HCT116 (cell line): ENCODE data around the gene ACHE. TPM values are rescaled to one million over a fixed set of nuclear protein-coding genes. Genes with fewer than 3 reads are reported as not detected.
"Not testable (repeated sequence)": the region's sequence is repeated elsewhere in the genome, so short reads cannot be mapped to it uniquely, and the experiment has no call there.

Experiments used
- ATAC-seq: fragments of 200-7000 bp; cut with Tn5 transposase; 2 replicates; pipeline ENCODE4 v1.9.1; 2020; ENCODE audit warnings: mild to moderate bottlenecking, moderate library complexity
- BruUV-seq: library from RNA; stranded (reverse); fragments of 400-500 nt; replicated peaks from 2 replicates; lab custom pipeline; 2021; lab: Mats Ljungman, UMichigan
- CTCF ChIA-PET: fragments of 300-600 bp; sonication (Branson Sonifier 250); formaldehyde crosslinking; loops from one replicate; lab custom pipeline; 2021; ENCODE audit warnings: antibody characterized with exemption; lab: Charles Lee
- POLR2A ChIA-PET: fragments of 300-600, 350-600 bp; sonication (Branson Sonifier 250); formaldehyde crosslinking; loops from one replicate; lab custom pipeline; 2021; ENCODE audit warnings: antibody characterized with exemption; lab: Charles Lee
- RAD21 ChIA-PET, 2 experiments: fragments of 300-600 bp; sonication (Branson Sonifier 250); formaldehyde crosslinking; loops; one replicate each; lab custom pipeline; 2023; ENCODE audit warnings: low total read pairs in 2 of 2; ENCODE audit not compliant: uncharacterized antibody in 2 of 2, unreplicated experiment in 2 of 2, low non-redundant PET in 1 of 2; lab: Charles Lee
- DNase-seq: peaks from one replicate; pipeline ENCODE4 v3.0.0-alpha.2; 2010; ENCODE audit warnings: low read depth, low spot score
- H2AFZ ChIP-seq: fragments of 200-600 bp; shearing (Covaris generic), sonication (generic); 2 replicates; pipeline ENCODE4 v1.6.1; 2017; ENCODE audit warnings: low read depth, mixed run types, mixed read lengths, antibody characterized with exemption, low read length; ENCODE audit not compliant: poor library complexity, severe bottlenecking
- H3K27ac ChIP-seq: 2 replicates; pipeline ENCODE4 v1.5.1; 2012; ENCODE audit warnings: low read depth, low read length
- H3K27me3 ChIP-seq: fragments of 200-600 bp; sonication (generic); 2 replicates; pipeline ENCODE4 v1.6.1; 2016; ENCODE audit warnings: mixed run types, low read length, mixed read lengths; ENCODE audit not compliant: insufficient read depth
- H3K36me3 ChIP-seq, 2 experiments: fragments of 200-500 bp in 1 of 2; fragments of 200-600 bp in 1 of 2; sonication (Bioruptor generic) in 1 of 2; sonication (generic) in 1 of 2; 2 replicates each; pipeline versions ENCODE4 v1.5.1 to v1.6.1; 2014 to 2016; ENCODE audit warnings: low read length in 2 of 2, inconsistent platforms in 1 of 2, mixed read lengths in 1 of 2, mixed run types in 1 of 2; ENCODE audit not compliant: insufficient read depth in 2 of 2, control insufficient read depth in 1 of 2
- H3K4me1 ChIP-seq, 2 experiments: fragments of 200-600 bp in 1 of 2; sonication (generic) in 1 of 2; 2 replicates each; pipeline versions ENCODE4 v1.5.1 to v1.6.1; 2012 to 2017; ENCODE audit warnings: low read length in 2 of 2, inconsistent platforms in 1 of 2, mild to moderate bottlenecking in 1 of 2, mixed read lengths in 1 of 2, mixed run types in 1 of 2, moderate library complexity in 1 of 2; ENCODE audit not compliant: insufficient read depth in 2 of 2, control insufficient read depth in 1 of 2
- H3K4me2 ChIP-seq: fragments of 200-600 bp; sonication (generic); 2 replicates; pipeline ENCODE4 v1.6.1; 2017; ENCODE audit warnings: mixed run types, low read length, mixed read lengths
- H3K4me3 ChIP-seq, 2 experiments: fragments of 200-600 bp in 1 of 2; sonication (generic) in 1 of 2; replicated peaks in 1 of 2; 2 replicates each; pipeline ENCODE4 v1.5.1; 2011 to 2016; ENCODE audit warnings: low read length in 2 of 2, control low read depth in 1 of 2, low read depth in 1 of 2, mild to moderate bottlenecking in 1 of 2, mixed read lengths in 1 of 2, mixed run types in 1 of 2
- H3K79me2 ChIP-seq: fragments of 200-600 bp; sonication (generic); 2 replicates; pipeline ENCODE4 v1.6.1; 2017; ENCODE audit warnings: mild to moderate bottlenecking, mixed run types, low read length, moderate library complexity, mixed read lengths; ENCODE audit not compliant: insufficient read depth
- H3K9ac ChIP-seq: fragments of 200-600 bp; sonication (generic); 2 replicates; pipeline ENCODE4 v1.6.1; 2016; ENCODE audit warnings: low read length, mixed read lengths
- H3K9me2 ChIP-seq: fragments of 200-600 bp; sonication (generic), shearing (Covaris generic); 2 replicates; pipeline ENCODE4 v1.6.1; 2017; ENCODE audit warnings: mixed run types, mild to moderate bottlenecking, moderate library complexity; ENCODE audit not compliant: insufficient read depth
- H3K9me3 ChIP-seq, 2 experiments: fragments of 200-500 bp in 1 of 2; fragments of 200-600 bp in 1 of 2; sonication (Bioruptor generic) in 1 of 2; sonication (generic) in 1 of 2; 2 replicates each; pipeline ENCODE4 v1.6.1; 2014 to 2017; ENCODE audit warnings: low read length in 2 of 2, mixed read lengths in 2 of 2, inconsistent platforms in 1 of 2, low read depth in 1 of 2, mild to moderate bottlenecking in 1 of 2, mixed run types in 1 of 2, moderate library complexity in 1 of 2; ENCODE audit not compliant: control insufficient read depth in 1 of 2, insufficient read depth in 1 of 2
- H4K20me1 ChIP-seq: fragments of 200-600 bp; sonication (generic), shearing (Covaris generic); 2 replicates; pipeline ENCODE4 v1.6.1; 2017; ENCODE audit warnings: mixed run types, mild to moderate bottlenecking, moderate library complexity; ENCODE audit not compliant: insufficient read depth
- ELF1 ChIP-seq: IDR thresholded peaks from 2 replicates; pipeline ENCODE4 v1.6.1; 2012; ENCODE audit warnings: low read depth, borderline replicate concordance
- SRF ChIP-seq: IDR thresholded peaks from 2 replicates; pipeline ENCODE4 v1.6.1; 2012; ENCODE audit warnings: low read depth
- intact Hi-C: fragments of 100-400 bp; cut with micrococcal nuclease; formaldehyde crosslinking; loops from 2 replicates; pipeline ENCODE4 v1.10.0; 2022
- total RNA-seq: library from RNA; stranded (reverse); gene quantifications from one replicate; pipeline ENCODE4 v1.2.1, GENCODE V29; 2021; ENCODE audit not compliant: unreplicated experiment

ACHE gene
- total RNA-seq, 1 experiment from 2014 or later: 1.8 TPM

- H3K27ac ChIP-seq, H2AFZ ChIP-seq, H3K4me2 ChIP-seq, POLR2A ChIA-PET, H3K9ac ChIP-seq, ATAC-seq, intact Hi-C loops, BruUV-seq, H3K9me2 ChIP-seq, H3K9me3 ChIP-seq, H3K36me3 ChIP-seq, H3K4me1 ChIP-seq, DNase-seq, CTCF ChIA-PET, H4K20me1 ChIP-seq, RAD21 ChIA-PET, H3K79me2 ChIP-seq, H3K4me3 ChIP-seq, H3K27me3 ChIP-seq: not testable (repeated sequence)
These were observed 24.2 kb upstream of the ACHE start for GRCh38 chr7:100919779-100920437.

- H2AFZ ChIP-seq, RAD21 ChIA-PET, ATAC-seq, H3K79me2 ChIP-seq, POLR2A ChIA-PET, H3K36me3 ChIP-seq, H4K20me1 ChIP-seq, DNase-seq, H3K9me2 ChIP-seq, H3K4me3 ChIP-seq, H3K9ac ChIP-seq, H3K4me1 ChIP-seq, H3K27me3 ChIP-seq, H3K4me2 ChIP-seq, CTCF ChIA-PET, intact Hi-C loops, H3K9me3 ChIP-seq, H3K27ac ChIP-seq, BruUV-seq: not testable (repeated sequence)
These were observed 23.6 kb upstream of the ACHE start for GRCh38 chr7:100919335-100919734.

GRCh38 chr7:100914879-100915447, 19.3 kb upstream of the ACHE start:
- no peak overlapping the region for H2AFZ ChIP-seq
- no peaks in the 10 kb centered on the region for H3K79me2 ChIP-seq
- ChIA-PET POLR2A (no interaction called here), CTCF (no interaction called here), RAD21 (no interaction called here)
- no peaks in the 10 kb centered on the region for H3K36me3 ChIP-seq
- no TSS peak for BruUV-seq
- no peak overlapping the region for H3K27ac ChIP-seq
- H3K9me3 ChIP-seq: no peaks in the 10 kb centered on the region
- no peak overlapping the region for H3K9ac ChIP-seq
- no peak overlapping the region for H3K4me3 ChIP-seq
- peak; percentile 30; the same call in 1 of the 2 replicates for ATAC-seq
- intact Hi-C loops: no loop called here
- H3K4me2 ChIP-seq: no peak overlapping the region
- DNase-seq: no peak
- H3K27me3 ChIP-seq: no peaks in the 10 kb centered on the region
- peaks cover 0 to 5% of the 10 kb centered on the region in 2 experiments; a peak in 2 of 4 replicates for H3K4me1 ChIP-seq
- TF ChIP-seq SRF: no peak
- TF ChIP-seq ELF1: no peak
- no peaks in the 10 kb centered on the region for H3K9me2 ChIP-seq
- H4K20me1 ChIP-seq: no peaks in the 10 kb centered on the region
